Measurements from ENCODE around the gene ZC3H7A.

GRCh38 chr16:11729787-11730186 is 67.3 kb downstream of the ZC3H7A start:
- TF ChIP-seq ZNF777 (tag by site-specific recombination; IDR thresholded peaks at IDR 0.05; ENCODE audit: borderline replicate concordance) = no peak
- TF ChIP-seq ZNF266 (tag by site-specific recombination; IDR thresholded peaks at IDR 0.05; ENCODE audit: low read depth) = no peak
- no peak for TF ChIP-seq ZNF791 (tag by site-specific recombination; IDR thresholded peaks at IDR 0.05)
- no peak for TF ChIP-seq ZBTB21 (tag by site-specific recombination; IDR thresholded peaks at IDR 0.05)
- no peak for TF ChIP-seq PBX3 (CRISPR knock-in tag; IDR thresholded peaks at IDR 0.05)
- TF ChIP-seq CTCF (tag by site-specific recombination; IDR thresholded peaks at IDR 0.05) = no peak
- TF ChIP-seq ZNF274 (IDR thresholded peaks at IDR 0.05; ENCODE audit: low read length) = no peak
- no peak for TF ChIP-seq ZNF274 (tag by site-specific recombination; IDR thresholded peaks at IDR 0.05; ENCODE audit: borderline replicate concordance)
- no peak for TF ChIP-seq ZNF76 (tag by site-specific recombination; IDR thresholded peaks at IDR 0.05; ENCODE audit: borderline replicate concordance, low read depth)
- no peak for TF ChIP-seq ZNF670 (tag by site-specific recombination; IDR thresholded peaks at IDR 0.05; ENCODE audit: low read depth)
- TF ChIP-seq, protein P1, sequence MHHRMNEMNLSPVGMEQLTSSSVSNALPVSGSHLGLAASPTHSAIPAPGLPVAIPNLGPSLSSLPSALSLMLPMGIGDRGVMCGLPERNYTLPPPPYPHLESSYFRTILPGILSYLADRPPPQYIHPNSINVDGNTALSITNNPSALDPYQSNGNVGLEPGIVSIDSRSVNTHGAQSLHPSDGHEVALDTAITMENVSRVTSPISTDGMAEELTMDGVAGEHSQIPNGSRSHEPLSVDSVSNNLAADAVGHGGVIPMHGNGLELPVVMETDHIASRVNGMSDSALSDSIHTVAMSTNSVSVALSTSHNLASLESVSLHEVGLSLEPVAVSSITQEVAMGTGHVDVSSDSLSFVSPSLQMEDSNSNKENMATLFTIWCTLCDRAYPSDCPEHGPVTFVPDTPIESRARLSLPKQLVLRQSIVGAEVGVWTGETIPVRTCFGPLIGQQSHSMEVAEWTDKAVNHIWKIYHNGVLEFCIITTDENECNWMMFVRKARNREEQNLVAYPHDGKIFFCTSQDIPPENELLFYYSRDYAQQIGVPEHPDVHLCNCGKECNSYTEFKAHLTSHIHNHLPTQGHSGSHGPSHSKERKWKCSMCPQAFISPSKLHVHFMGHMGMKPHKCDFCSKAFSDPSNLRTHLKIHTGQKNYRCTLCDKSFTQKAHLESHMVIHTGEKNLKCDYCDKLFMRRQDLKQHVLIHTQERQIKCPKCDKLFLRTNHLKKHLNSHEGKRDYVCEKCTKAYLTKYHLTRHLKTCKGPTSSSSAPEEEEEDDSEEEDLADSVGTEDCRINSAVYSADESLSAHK (tag by site-specific recombination; IDR thresholded peaks at IDR 0.05) = no peak
- no peak for TF ChIP-seq ZEB2 (tag by site-specific recombination; IDR thresholded peaks at IDR 0.05)
- TF ChIP-seq ZNF707 (tag by site-specific recombination; IDR thresholded peaks at IDR 0.05) = no peak
- TF ChIP-seq, protein P2, sequence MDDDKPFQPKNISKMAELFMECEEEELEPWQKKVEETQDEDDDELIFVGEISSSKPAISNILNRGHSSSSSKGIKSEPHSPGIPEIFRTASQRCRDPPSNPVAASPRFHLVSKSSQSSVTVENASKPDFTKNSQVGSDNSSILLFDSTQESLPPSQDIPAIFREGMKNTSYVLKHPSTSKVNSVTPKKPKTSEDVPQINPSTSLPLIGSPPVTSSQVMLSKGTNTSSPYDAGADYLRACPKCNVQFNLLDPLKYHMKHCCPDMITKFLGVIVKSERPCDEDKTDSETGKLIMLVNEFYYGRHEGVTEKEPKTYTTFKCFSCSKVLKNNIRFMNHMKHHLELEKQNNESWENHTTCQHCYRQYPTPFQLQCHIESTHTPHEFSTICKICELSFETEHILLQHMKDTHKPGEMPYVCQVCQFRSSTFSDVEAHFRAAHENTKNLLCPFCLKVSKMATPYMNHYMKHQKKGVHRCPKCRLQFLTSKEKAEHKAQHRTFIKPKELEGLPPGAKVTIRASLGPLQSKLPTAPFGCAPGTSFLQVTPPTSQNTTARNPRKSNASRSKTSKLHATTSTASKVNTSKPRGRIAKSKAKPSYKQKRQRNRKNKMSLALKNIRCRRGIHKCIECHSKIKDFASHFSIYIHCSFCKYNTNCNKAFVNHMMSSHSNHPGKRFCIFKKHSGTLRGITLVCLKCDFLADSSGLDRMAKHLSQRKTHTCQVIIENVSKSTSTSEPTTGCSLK (tag by site-specific recombination; IDR thresholded peaks at IDR 0.05) = no peak
- no peak for TF ChIP-seq ZNF660 (tag by site-specific recombination; IDR thresholded peaks at IDR 0.05)
